ENCODE measurements around the gene FHOD3.
A peak's percentile ranks its signal among the peaks of the same experiment; 100 is the strongest.

FHOD3 gene

GRCh38 chr18:36513556-36513955 lies 216.0 kb downstream of the FHOD3 start:
- CTCF ChIA-PET, result no interaction called here
- TF ChIP-seq PRDM6 (tag by site-specific recombination; IDR thresholded peaks at IDR 0.05), result no peak
- no peak for TF ChIP-seq ZNF202 (tag by site-specific recombination; IDR thresholded peaks at IDR 0.05; ENCODE audit: borderline replicate concordance)
- TF ChIP-seq, protein P1, sequence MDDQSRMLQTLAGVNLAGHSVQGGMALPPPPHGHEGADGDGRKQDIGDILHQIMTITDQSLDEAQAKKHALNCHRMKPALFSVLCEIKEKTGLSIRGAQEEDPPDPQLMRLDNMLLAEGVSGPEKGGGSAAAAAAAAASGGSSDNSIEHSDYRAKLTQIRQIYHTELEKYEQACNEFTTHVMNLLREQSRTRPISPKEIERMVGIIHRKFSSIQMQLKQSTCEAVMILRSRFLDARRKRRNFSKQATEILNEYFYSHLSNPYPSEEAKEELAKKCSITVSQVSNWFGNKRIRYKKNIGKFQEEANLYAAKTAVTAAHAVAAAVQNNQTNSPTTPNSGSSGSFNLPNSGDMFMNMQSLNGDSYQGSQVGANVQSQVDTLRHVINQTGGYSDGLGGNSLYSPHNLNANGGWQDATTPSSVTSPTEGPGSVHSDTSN (CRISPR knock-in tag; IDR thresholded peaks at IDR 0.05), result no peak
- TF ChIP-seq ZNF366 (tag by site-specific recombination; conservative IDR thresholded peaks at IDR 0.05), result 0 out of 2 replicates have a peak, but pooled peaks have one; percentile 13
- TF ChIP-seq ZNF600 (tag by site-specific recombination; IDR thresholded peaks at IDR 0.05), result no peak
- TF ChIP-seq HOXD13 (CRISPR knock-in tag; IDR thresholded peaks at IDR 0.05; ENCODE audit: borderline replicate concordance), result no peak
- peak; percentile 75 for TF ChIP-seq FEZF1 (tag by site-specific recombination; IDR thresholded peaks at IDR 0.05)
- TF ChIP-seq, protein P2, sequence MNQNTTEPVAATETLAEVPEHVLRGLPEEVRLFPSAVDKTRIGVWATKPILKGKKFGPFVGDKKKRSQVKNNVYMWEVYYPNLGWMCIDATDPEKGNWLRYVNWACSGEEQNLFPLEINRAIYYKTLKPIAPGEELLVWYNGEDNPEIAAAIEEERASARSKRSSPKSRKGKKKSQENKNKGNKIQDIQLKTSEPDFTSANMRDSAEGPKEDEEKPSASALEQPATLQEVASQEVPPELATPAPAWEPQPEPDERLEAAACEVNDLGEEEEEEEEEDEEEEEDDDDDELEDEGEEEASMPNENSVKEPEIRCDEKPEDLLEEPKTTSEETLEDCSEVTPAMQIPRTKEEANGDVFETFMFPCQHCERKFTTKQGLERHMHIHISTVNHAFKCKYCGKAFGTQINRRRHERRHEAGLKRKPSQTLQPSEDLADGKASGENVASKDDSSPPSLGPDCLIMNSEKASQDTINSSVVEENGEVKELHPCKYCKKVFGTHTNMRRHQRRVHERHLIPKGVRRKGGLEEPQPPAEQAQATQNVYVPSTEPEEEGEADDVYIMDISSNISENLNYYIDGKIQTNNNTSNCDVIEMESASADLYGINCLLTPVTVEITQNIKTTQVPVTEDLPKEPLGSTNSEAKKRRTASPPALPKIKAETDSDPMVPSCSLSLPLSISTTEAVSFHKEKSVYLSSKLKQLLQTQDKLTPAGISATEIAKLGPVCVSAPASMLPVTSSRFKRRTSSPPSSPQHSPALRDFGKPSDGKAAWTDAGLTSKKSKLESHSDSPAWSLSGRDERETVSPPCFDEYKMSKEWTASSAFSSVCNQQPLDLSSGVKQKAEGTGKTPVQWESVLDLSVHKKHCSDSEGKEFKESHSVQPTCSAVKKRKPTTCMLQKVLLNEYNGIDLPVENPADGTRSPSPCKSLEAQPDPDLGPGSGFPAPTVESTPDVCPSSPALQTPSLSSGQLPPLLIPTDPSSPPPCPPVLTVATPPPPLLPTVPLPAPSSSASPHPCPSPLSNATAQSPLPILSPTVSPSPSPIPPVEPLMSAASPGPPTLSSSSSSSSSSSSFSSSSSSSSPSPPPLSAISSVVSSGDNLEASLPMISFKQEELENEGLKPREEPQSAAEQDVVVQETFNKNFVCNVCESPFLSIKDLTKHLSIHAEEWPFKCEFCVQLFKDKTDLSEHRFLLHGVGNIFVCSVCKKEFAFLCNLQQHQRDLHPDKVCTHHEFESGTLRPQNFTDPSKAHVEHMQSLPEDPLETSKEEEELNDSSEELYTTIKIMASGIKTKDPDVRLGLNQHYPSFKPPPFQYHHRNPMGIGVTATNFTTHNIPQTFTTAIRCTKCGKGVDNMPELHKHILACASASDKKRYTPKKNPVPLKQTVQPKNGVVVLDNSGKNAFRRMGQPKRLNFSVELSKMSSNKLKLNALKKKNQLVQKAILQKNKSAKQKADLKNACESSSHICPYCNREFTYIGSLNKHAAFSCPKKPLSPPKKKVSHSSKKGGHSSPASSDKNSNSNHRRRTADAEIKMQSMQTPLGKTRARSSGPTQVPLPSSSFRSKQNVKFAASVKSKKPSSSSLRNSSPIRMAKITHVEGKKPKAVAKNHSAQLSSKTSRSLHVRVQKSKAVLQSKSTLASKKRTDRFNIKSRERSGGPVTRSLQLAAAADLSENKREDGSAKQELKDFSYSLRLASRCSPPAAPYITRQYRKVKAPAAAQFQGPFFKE (tag by site-specific recombination; IDR thresholded peaks at IDR 0.05; ENCODE audit: borderline replicate concordance), result no peak
- H3K4me3 ChIP-seq (ENCODE audit: low read depth, low read length), result no peak overlapping the region
- H3K9me3 ChIP-seq (ENCODE audit: control insufficient read depth, insufficient read depth, low read depth, low read length), result no peaks in the 10 kb centered on the region
- no peaks in the 10 kb centered on the region for H3K36me3 ChIP-seq (ENCODE audit: control insufficient read depth in 2 of 2, insufficient read depth in 1 of 2, low read length in 2 of 2)
- POLR2A ChIA-PET, result no interaction called here
- no peak overlapping the region for H3K27ac ChIP-seq (ENCODE audit: extremely low read depth, low read depth, low read length)
- peaks cover 8% of the 10 kb centered on the region for H3K4me1 ChIP-seq (ENCODE audit: control insufficient read depth, insufficient read depth, low read length)

DNA sequence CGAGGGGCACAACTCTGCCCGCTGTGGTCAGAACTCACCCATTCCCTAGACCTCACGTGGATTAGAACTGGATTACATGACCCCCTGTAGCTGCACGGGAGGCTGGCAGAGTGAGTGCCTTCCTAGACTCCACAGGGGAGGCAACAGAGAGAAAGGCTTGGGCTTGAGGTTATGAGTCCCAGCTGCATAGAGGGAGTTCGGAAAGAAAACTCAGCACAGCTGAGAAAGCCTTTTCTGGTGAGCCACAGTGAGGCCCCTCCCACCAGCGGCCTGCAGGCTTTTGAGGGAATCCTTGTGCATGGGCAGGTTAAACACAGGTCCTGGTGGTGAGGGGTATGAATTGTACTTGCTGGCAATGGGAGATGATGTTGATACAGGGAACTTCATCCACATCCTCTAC lies 217.3 kb downstream of the FHOD3 start:
- Histone ChIP-seq H3K4me3 (ENCODE audit: low read depth, low read length) (no peak overlapping the region), H3K36me3 (ENCODE audit: control insufficient read depth in 2 of 2, insufficient read depth in 1 of 2, low read length in 2 of 2) (no peaks in the 10 kb centered on the region), H3K4me1 (ENCODE audit: control insufficient read depth, insufficient read depth, low read length) (peaks cover 8% of the 10 kb centered on the region), H3K9me3 (ENCODE audit: control insufficient read depth, insufficient read depth, low read depth, low read length) (no peaks in the 10 kb centered on the region), H3K27ac (ENCODE audit: extremely low read depth, low read depth, low read length) (no peak overlapping the region)
- TF ChIP-seq ZIC2 (tag by site-specific recombination; IDR thresholded peaks at IDR 0.05) (peak; percentile 92), WT1 (tag by site-specific recombination; IDR thresholded peaks at IDR 0.05) (no peak), SETDB1 (IDR thresholded peaks at IDR 0.05; ENCODE audit: insufficient read length, low read length) (no peak), GLIS1 (tag by site-specific recombination; IDR thresholded peaks at IDR 0.05) (0 out of 2 replicates have a peak, but pooled peaks have one; percentile 31), ZNF830 (tag by site-specific recombination; IDR thresholded peaks at IDR 0.05; ENCODE audit: low read depth) (no peak), ZNF146 (tag by site-specific recombination; IDR thresholded peaks at IDR 0.05) (no peak), ZNF701 (tag by site-specific recombination; IDR thresholded peaks at IDR 0.05) (no peak), ZNF610 (tag by site-specific recombination; IDR thresholded peaks at IDR 0.05; ENCODE audit: borderline replicate concordance) (no peak), TSHZ1 (tag by site-specific recombination; IDR thresholded peaks at IDR 0.05; ENCODE audit: borderline replicate concordance) (no peak), ZNF707 (tag by site-specific recombination; IDR thresholded peaks at IDR 0.05) (no peak), ZNF121 (tag by site-specific recombination; IDR thresholded peaks at IDR 0.05) (no peak), KLF9 (tag by site-specific recombination; IDR thresholded peaks at IDR 0.05; ENCODE audit: low read depth) (no peak)
- TF ChIP-seq, protein P3, sequence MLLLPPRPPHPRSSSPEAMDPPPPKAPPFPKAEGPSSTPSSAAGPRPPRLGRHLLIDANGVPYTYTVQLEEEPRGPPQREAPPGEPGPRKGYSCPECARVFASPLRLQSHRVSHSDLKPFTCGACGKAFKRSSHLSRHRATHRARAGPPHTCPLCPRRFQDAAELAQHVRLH (tag by site-specific recombination; IDR thresholded peaks at IDR 0.05), result no peak
- ChIA-PET POLR2A (no interaction called here), CTCF (interaction anchor here (0.8 kb wide), 1 partner anchor 103 kb away, joined by 3 read pairs; no protein-coding TSS in a partner anchor)
